Hepatocyte (in vitro differentiated cells): ENCODE data around the gene NHSL1. TPM values are rescaled to one million over a fixed set of nuclear protein-coding genes. Genes with fewer than 3 reads are reported as not detected.

Source experiments
- DNase-seq: peaks from one replicate; pipeline ENCODE4 v3.0.0-alpha.2; 2016; ENCODE audit warnings: low spot score
- H2AFZ ChIP-seq: fragments of 200-600 bp; sonication (generic); 2 replicates; pipeline ENCODE4 v1.6.0; 2016; ENCODE audit warnings: antibody characterized with exemption, mild to moderate bottlenecking
- H3K27ac ChIP-seq: fragments of 200-600 bp; sonication (generic); 2 replicates; pipeline ENCODE4 v1.5.1; 2016; ENCODE audit warnings: mild to moderate bottlenecking
- H3K27me3 ChIP-seq: fragments of 200-600 bp; sonication (generic); 2 replicates; pipeline ENCODE4 v1.6.1; 2016
- H3K36me3 ChIP-seq: fragments of 200-600 bp; sonication (generic); replicated peaks from 2 replicates; pipeline ENCODE4 v1.5.1; 2016; ENCODE audit warnings: low read depth; ENCODE audit not compliant: insufficient read depth
- H3K4me1 ChIP-seq: fragments of 200-600 bp; sonication (generic); 2 replicates; pipeline ENCODE4 v1.5.1; 2016; ENCODE audit warnings: mild to moderate bottlenecking, moderate library complexity; ENCODE audit not compliant: insufficient read depth
- H3K4me2 ChIP-seq: fragments of 200-600 bp; sonication (generic); 2 replicates; pipeline ENCODE4 v1.6.0; 2016
- H3K4me3 ChIP-seq: fragments of 200-600 bp; sonication (generic); 2 replicates; pipeline ENCODE4 v1.5.1; 2016; ENCODE audit warnings: mild to moderate bottlenecking
- H3K79me2 ChIP-seq: fragments of 200-600 bp; sonication (generic); 2 replicates; pipeline ENCODE4 v1.6.0; 2017; ENCODE audit warnings: mild to moderate bottlenecking
- H3K9me2 ChIP-seq: fragments of 200-600 bp; sonication (generic); replicated peaks from 2 replicates; pipeline ENCODE4 v1.6.0; 2017; ENCODE audit warnings: mild to moderate bottlenecking; ENCODE audit not compliant: insufficient read depth
- H3K9me3 ChIP-seq: fragments of 200-600 bp; sonication (generic); 2 replicates; pipeline ENCODE4 v1.5.1; 2016; ENCODE audit warnings: low read depth, mild to moderate bottlenecking
- H4K20me1 ChIP-seq: fragments of 200-600 bp; sonication (generic); 2 replicates; pipeline ENCODE4 v1.6.0; 2016; ENCODE audit warnings: mild to moderate bottlenecking; ENCODE audit not compliant: insufficient read depth, poor library complexity, severe bottlenecking
- EZH2 ChIP-seq: fragments of 200-600 bp; sonication (generic); IDR thresholded peaks from 2 replicates; pipeline ENCODE4 v1.6.1; 2016; ENCODE audit warnings: antibody characterized with exemption, mild to moderate bottlenecking, borderline replicate concordance
- EZH2phosphoT487 ChIP-seq: fragments of 200-600 bp; sonication (generic); IDR thresholded peaks from one replicate; pipeline ENCODE4 v1.6.1; 2018; ENCODE audit warnings: antibody characterized with exemption, mild to moderate bottlenecking, low read depth, moderate library complexity; ENCODE audit not compliant: unreplicated experiment, severe bottlenecking
- WGBS: methylation state at CpG from one replicate; pipeline ENCODE4 v1.1.6; 2016; ENCODE audit warnings: low lambda C conversion rate; ENCODE audit errors: missing lambda C conversion rate; 5-methylcytosine and 5-hydroxymethylcytosine counted together
- polyA plus RNA-seq: library from polyadenylated mRNA; unstranded; fragments of >200 nt; fragmentation: Nextera tagmentation; extraction: Ambion mirVana; gene quantifications from 2 replicates; pipeline ENCODE4 v1.2.1, GENCODE V29; 2016
- total RNA-seq: library from RNA; depleted of rRNA; stranded (reverse); fragments of >200 nt; gene quantifications from 2 replicates; pipeline ENCODE4 v1.2.3, GENCODE V29; 2014
- TF ChIP-seq, protein P1 (sequence below): fragments of 200-600 bp; sonication (generic); IDR thresholded peaks from 2 replicates; pipeline ENCODE4 v1.5.1; 2016; ENCODE audit warnings: antibody characterized with exemption, mild to moderate bottlenecking; ENCODE audit not compliant: poor library complexity

NHSL1 gene
- total and polyA plus RNA-seq, 2 experiments from 2014 or later: 39.0 to 58.0 TPM

DNA sequence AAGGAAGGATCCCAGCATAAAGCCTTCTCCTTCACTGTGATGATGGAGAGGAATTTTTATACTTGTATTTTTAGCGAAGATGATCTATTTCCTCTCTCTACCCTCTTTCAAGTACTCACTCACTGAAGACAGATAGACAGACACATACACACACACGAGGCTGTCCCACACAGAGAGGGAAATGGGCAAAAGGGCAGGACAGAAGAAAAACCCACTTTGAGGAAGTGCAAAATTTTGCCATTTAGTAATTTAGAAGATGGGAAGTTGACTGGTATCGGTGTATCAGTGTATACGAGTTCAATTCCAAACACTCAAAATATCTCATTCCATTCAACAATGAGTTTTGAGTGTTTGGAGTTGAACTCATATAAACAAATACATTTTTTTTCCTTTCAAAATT is 64.4 kb downstream of the NHSL1 start:
- H4K20me1 ChIP-seq: no peaks in the 10 kb centered on the region
- DNase-seq: no peak
- no peaks in the 10 kb centered on the region for H3K9me2 ChIP-seq
- H3K9me3 ChIP-seq: no peaks in the 10 kb centered on the region
- H3K4me2 ChIP-seq: no peak overlapping the region
- TF ChIP-seq EZH2 (no peak), EZH2phosphoT487 (no peak)
- TF ChIP-seq, protein P1, sequence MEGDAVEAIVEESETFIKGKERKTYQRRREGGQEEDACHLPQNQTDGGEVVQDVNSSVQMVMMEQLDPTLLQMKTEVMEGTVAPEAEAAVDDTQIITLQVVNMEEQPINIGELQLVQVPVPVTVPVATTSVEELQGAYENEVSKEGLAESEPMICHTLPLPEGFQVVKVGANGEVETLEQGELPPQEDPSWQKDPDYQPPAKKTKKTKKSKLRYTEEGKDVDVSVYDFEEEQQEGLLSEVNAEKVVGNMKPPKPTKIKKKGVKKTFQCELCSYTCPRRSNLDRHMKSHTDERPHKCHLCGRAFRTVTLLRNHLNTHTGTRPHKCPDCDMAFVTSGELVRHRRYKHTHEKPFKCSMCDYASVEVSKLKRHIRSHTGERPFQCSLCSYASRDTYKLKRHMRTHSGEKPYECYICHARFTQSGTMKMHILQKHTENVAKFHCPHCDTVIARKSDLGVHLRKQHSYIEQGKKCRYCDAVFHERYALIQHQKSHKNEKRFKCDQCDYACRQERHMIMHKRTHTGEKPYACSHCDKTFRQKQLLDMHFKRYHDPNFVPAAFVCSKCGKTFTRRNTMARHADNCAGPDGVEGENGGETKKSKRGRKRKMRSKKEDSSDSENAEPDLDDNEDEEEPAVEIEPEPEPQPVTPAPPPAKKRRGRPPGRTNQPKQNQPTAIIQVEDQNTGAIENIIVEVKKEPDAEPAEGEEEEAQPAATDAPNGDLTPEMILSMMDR: no peak
- no peaks in the 10 kb centered on the region for H3K4me1 ChIP-seq
- H3K36me3 ChIP-seq: no peaks in the 10 kb centered on the region
- WGBS: 81% methylated on average over 4 of the region's 4 CpGs
- no peak overlapping the region for H2AFZ ChIP-seq
- H3K27me3 ChIP-seq: no peaks in the 10 kb centered on the region
- H3K4me3 ChIP-seq: no peak overlapping the region
- no peak overlapping the region for H3K27ac ChIP-seq
- peaks cover 2% of the 10 kb centered on the region for H3K79me2 ChIP-seq

DNA sequence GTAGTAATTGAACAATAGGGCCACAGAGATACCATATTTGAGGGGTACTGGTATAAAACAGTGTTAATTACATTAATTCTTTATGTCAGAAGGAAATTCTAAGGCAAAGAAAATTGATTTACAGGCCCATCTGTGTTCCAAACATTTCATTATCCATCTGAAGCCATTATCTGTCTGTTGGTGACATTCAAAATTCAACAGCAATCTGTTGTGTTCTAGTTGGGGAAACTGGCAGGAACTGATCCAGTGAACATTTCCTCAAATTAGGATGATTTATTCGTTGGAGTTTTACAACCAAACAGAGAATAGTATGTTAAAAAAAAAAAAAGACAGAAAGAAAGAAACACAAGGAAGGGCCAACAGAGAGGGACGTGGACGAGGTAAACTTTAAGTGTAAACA is 65.2 kb downstream of the NHSL1 start:
- Histone ChIP-seq H3K79me2 (peaks cover 2% of the 10 kb centered on the region), H3K27ac (no peak overlapping the region), H3K4me1 (no peaks in the 10 kb centered on the region), H3K4me2 (no peak overlapping the region), H3K36me3 (no peaks in the 10 kb centered on the region), H3K9me2 (no peaks in the 10 kb centered on the region), H2AFZ (no peak overlapping the region), H3K9me3 (no peaks in the 10 kb centered on the region), H4K20me1 (no peaks in the 10 kb centered on the region), H3K4me3 (no peak overlapping the region), H3K27me3 (no peaks in the 10 kb centered on the region)
- no peak for DNase-seq
- 63% methylated on average over 3 of the region's 3 CpGs for WGBS
- TF ChIP-seq EZH2phosphoT487 (no peak), EZH2 (no peak)
- TF ChIP-seq, protein P1: no peak

DNA sequence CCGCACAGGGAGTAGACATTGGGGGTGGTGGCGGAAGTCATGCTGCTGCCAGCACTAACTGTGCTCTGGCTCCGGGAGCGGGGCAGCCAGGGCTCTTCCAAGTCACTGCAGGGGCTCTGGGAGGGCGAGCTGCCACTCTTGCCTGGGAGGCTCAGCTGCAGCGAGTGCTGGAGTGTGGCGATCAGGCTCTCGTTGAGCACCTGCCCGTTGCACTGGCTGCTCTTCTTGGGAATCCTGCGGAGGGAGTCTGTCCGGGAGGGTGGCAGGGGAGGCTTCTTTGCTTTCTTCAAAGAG is 67.3 kb downstream of the NHSL1 start:
- H3K4me1 ChIP-seq: no peaks in the 10 kb centered on the region
- 93% methylated on average over 11 of the region's 11 CpGs for WGBS
- H4K20me1 ChIP-seq: no peaks in the 10 kb centered on the region
- no peak for DNase-seq
- H3K4me2 ChIP-seq: no peak overlapping the region
- no peaks in the 10 kb centered on the region for H3K36me3 ChIP-seq
- H3K27ac ChIP-seq: no peak overlapping the region
- H2AFZ ChIP-seq: no peak overlapping the region
- H3K4me3 ChIP-seq: no peak overlapping the region
- no peaks in the 10 kb centered on the region for H3K27me3 ChIP-seq
- H3K79me2 ChIP-seq: peaks cover 2% of the 10 kb centered on the region
- no peaks in the 10 kb centered on the region for H3K9me2 ChIP-seq
- no peaks in the 10 kb centered on the region for H3K9me3 ChIP-seq
- no peak for TF ChIP-seq EZH2
- TF ChIP-seq EZH2phosphoT487: no peak
- TF ChIP-seq, protein P1: no peak
